SK-N-MC (cell line): ENCODE data around the gene MED13L.

Source experiments
- DNase-seq: peaks from one replicate; pipeline ENCODE4 v3.0.0-alpha.2; 2011; ENCODE audit warnings: low read depth, low spot score
- H3K27ac ChIP-seq: fragments of 200-600 bp; sonication (generic); 2 replicates; pipeline ENCODE4 v1.5.1; 2016; ENCODE audit warnings: mixed run types
- H3K36me3 ChIP-seq: fragments of 200-600 bp; sonication (generic); 2 replicates; pipeline ENCODE4 v1.6.1; 2017; ENCODE audit warnings: antibody characterized with exemption, low read length, mixed read lengths; ENCODE audit not compliant: insufficient read depth
- H3K4me3 ChIP-seq: fragments of 200-600 bp; sonication (generic); 2 replicates; pipeline ENCODE4 v1.5.1; 2016
- H3K9ac ChIP-seq: fragments of 200-600 bp; sonication (generic); 2 replicates; pipeline ENCODE4 v1.8.0; 2017; ENCODE audit warnings: mixed run types, mixed read lengths; ENCODE audit not compliant: insufficient read length
- H3K9me3 ChIP-seq: fragments of 200-600 bp; sonication (generic); 2 replicates; pipeline ENCODE4 v1.6.1; 2017; ENCODE audit warnings: low read depth, mild to moderate bottlenecking, antibody characterized with exemption, low read length, moderate library complexity, mixed read lengths
- EZH2 ChIP-seq: fragments of 200-600 bp; sonication (generic); IDR thresholded peaks from one replicate; pipeline ENCODE4 v1.6.1; 2017; ENCODE audit warnings: antibody characterized with exemption
- FOXP2 ChIP-seq: optimal IDR thresholded peaks from 2 replicates; pipeline ENCODE3; 2011; ENCODE audit warnings: mild to moderate bottlenecking, moderate library complexity; ENCODE audit not compliant: insufficient read depth; ENCODE audit errors: extremely low read length, control extremely low read depth
- POLR2AphosphoS5 ChIP-seq: IDR thresholded peaks from 2 replicates; pipeline ENCODE4 v1.6.1; 2012; ENCODE audit warnings: mild to moderate bottlenecking, low read depth, low read length, borderline replicate concordance

The MED13L gene

DNA sequence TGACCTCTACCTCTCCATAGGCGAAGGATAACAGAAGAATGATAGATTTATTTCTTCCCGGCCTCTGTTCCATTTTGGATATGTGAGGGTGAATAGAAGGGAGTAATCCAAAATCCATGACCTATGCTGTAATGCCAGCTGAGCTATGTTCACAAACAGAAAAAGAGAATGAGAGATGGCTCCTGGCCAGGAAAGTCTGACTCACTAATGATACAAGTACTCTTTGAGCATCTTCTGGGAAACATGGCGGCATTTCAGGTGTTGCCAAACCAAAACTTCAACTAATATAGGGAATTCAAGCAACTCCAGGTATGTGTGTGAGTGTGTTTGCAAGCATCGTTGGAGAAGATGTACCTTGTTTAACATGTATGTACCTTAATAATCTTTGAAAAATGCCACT lies 55.1 kb downstream of the MED13L start:
- peak; percentile 20 for DNase-seq

DNA sequence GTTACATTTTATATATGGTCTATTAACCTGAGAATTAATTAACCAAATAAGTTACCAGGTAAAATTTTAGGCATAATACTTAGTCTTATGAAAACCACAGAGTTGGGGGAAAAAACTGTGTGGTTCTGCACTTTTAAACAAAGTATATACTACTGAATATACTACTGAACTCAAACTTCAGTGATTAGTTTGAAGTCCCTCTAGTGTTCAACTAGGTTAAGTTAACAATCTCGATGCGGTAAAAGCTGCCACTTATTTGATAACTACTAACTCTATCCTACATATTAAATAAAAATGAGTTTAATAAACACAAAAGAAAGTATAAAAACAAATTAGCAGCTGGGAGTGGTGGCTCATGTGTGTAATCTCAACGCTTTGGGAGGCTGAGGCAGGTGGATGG lies 56.7 kb downstream of the MED13L start:
- Histone ChIP-seq H3K27ac (no peak overlapping the region), H3K9me3 (no peaks in the 10 kb centered on the region), H3K4me3 (no peak overlapping the region), H3K9ac (no peak overlapping the region), H3K36me3 (no peaks in the 10 kb centered on the region)
- TF ChIP-seq POLR2AphosphoS5: no peak
- no peak for TF ChIP-seq FOXP2
- TF ChIP-seq EZH2: no peak
- no peak for DNase-seq

More for the DNA sequence above, 55.1 kb downstream of the MED13L start:
- Histone ChIP-seq H3K9me3 (no peaks in the 10 kb centered on the region), H3K4me3 (no peak overlapping the region), H3K27ac (no peak overlapping the region), H3K36me3 (no peaks in the 10 kb centered on the region), H3K9ac (no peak overlapping the region)
- TF ChIP-seq EZH2 (no peak), POLR2AphosphoS5 (no peak), FOXP2 (no peak)

DNA sequence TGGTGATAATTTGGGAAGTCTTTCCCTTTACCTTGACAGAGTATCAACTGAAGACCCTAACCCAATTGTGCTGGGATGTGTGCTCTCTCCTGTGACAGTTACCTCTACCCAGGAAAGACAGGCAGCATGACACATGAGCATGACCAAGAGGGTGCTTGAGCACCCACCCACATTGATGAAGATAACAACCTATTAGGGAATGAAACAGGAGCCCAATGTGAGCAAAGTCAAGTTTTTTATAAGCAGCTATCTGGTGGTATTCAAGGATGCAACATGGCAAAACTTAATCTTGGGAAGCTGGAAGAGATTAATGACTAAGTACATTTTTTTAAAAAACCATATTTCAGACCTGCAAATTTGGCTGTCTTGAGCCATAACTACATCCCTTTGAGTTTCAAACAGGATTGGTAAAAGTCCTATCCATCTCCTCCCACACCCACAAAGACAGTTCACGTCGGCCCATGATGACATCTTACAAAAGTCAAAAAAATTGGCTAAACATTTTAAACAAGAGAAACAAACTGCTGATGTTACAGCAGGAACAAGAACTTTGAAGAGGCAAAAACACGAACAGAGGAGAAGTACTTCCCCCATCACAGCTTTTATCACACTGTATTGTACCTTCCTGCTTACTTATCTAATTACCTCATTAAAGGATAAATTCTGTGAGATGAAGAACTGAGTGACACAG lies 60.3 kb downstream of the MED13L start:
- Histone ChIP-seq H3K27ac (no peak overlapping the region), H3K4me3 (no peak overlapping the region), H3K36me3 (no peaks in the 10 kb centered on the region), H3K9me3 (no peaks in the 10 kb centered on the region), H3K9ac (no peak overlapping the region)
- no peak for TF ChIP-seq POLR2AphosphoS5
- TF ChIP-seq EZH2: no peak
- TF ChIP-seq FOXP2: no peak
- DNase-seq: no peak

DNA sequence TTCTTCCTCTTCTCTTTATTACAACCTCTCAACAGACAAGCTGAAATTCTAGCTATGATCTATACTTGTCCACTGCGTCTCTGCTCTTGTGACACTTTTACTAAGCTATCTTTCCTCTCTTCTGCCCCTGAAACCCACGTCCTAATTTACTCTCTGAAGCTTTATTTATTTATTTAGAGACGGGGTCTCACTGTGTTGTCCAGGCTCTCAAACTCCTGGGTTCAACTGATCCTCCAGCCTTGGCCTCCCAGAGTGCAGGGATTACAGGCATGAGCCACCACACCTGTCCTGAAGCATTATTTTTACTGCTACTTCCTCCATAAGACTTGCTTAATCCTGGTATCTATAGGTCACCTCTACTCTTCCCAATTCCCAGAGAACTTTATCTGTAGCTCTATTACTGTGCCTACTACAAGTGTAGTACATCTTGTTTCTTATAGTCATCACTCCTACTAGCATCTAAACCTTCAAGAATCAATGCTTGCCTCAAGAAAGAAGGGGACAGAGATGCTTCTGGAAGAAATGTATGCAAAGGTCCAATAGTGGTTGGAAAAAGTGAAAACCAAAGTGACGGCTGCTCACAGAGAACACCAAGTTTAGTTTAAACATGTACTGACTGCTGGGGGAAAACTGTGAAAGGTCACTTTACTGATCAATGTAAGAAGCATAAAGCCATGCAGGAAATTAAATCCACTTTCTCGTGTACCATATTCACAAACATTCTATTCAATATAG lies 61.3 kb downstream of the MED13L start:
- Histone ChIP-seq H3K36me3 (no peaks in the 10 kb centered on the region), H3K27ac (no peak overlapping the region), H3K9me3 (no peaks in the 10 kb centered on the region), H3K4me3 (no peak overlapping the region), H3K9ac (no peak overlapping the region)
- TF ChIP-seq EZH2: no peak
- no peak for TF ChIP-seq FOXP2
- no peak for TF ChIP-seq POLR2AphosphoS5
- DNase-seq: no peak

DNA sequence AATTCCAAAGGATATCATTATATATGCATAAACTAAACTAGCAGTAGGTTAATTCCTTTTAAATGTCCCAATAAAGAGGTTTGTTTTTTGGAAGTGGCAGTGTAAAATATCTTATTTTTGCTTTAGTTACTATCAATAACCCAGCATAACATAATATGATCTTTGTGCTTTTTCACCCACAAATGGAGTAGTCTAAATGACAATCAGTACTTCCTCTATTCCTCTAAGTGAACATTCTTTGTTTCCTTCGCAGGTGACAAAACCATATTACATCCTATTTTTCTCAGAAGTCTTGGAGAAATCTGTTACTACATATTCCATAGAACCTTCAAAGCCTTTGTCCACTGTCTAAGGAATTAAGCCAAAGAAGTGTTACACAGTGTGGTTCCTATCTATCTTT lies 62.5 kb downstream of the MED13L start:
- DNase-seq: no peak
- H3K9ac ChIP-seq: no peak overlapping the region
- TF ChIP-seq FOXP2: no peak
- TF ChIP-seq POLR2AphosphoS5: no peak
- TF ChIP-seq EZH2: no peak

DNA sequence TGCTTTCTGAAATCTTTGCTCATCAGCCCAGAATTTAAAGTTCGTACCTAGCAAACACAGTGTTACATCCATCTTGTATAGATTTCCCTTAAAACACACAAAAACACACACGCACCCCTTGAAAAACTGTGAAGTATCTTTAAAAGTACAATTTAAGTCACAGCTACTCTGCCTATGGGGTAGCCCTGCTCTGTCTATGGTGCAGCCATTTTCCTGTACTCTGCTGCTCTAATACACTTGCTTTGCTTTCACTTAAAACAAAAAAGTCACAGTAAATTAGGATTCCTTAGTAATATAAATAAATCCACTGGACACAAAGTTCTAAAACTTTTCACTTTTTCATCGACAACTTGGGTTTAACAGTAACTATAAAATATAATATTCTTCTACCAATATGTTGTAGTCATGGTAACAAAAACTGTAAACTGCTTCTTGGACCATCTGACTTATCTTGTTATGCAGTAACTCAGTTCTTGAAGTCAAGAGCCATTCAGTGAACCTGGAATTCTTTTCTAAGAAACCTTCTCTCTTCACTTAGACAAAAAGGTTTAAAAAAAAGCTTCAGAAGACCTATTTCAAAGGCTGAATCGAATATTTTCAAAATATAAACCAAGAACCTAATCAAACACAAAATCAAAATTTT lies 63.5 kb downstream of the MED13L start:
- Histone ChIP-seq H3K9me3 (no peaks in the 10 kb centered on the region), H3K9ac (no peak overlapping the region), H3K4me3 (no peak overlapping the region), H3K27ac (no peak overlapping the region), H3K36me3 (no peaks in the 10 kb centered on the region)
- no peak for TF ChIP-seq POLR2AphosphoS5
- TF ChIP-seq FOXP2: no peak
- no peak for TF ChIP-seq EZH2
- DNase-seq: no peak

More for the DNA sequence above, 62.5 kb downstream of the MED13L start:
- no peaks in the 10 kb centered on the region for H3K36me3 ChIP-seq
- H3K4me3 ChIP-seq: no peak overlapping the region
- H3K9me3 ChIP-seq: no peaks in the 10 kb centered on the region
- no peak overlapping the region for H3K27ac ChIP-seq

DNA sequence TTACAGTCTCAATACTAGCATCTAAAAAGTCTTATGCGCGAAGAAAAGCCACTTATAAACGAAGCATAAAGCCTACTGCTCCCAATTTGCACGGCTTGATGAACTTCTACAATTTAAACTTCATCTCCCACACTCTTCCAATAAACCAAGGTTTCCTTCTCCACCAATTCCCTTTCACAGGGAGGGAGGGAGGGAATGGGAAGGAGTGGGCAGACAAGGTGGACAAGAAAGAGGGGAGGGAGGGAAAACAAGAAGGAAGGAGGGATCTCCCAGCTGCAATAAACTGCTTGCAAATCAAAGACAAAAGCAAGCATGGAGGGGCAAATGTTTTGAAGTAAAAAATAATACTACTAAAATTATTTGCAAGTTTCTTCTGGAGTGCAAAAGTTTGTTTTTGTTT lies 64.5 kb downstream of the MED13L start:
- no peak for TF ChIP-seq POLR2AphosphoS5
- no peak for TF ChIP-seq EZH2
- TF ChIP-seq FOXP2: no peak
- Histone ChIP-seq H3K4me3 (no peak overlapping the region), H3K27ac (0 out of 2 replicates have a peak overlapping the region, but pooled peaks have one; percentile 45), H3K9me3 (no peaks in the 10 kb centered on the region), H3K9ac (no peak overlapping the region), H3K36me3 (no peaks in the 10 kb centered on the region)
- no peak for DNase-seq

DNA sequence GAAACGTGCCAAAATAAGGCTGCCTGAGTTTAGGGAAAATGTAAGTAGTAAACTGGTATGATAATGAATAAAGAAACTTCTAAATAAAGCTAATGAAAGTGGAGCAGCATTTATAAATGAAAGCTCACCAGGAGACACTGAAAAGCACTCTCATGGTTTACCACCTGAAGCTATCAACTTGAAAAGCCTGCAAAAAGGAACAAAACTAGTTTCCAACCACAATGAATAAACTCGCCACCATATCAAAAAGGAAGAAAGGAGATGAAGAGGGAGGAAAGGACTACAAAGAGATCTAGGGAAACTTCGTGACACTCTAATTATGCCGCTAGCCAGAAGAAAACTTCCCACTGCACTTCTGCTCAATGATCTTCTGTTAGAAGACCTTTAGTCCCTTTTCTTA lies 66.7 kb downstream of the MED13L start:
- Histone ChIP-seq H3K4me3 (no peak overlapping the region), H3K27ac (no peak overlapping the region), H3K9me3 (no peaks in the 10 kb centered on the region), H3K36me3 (no peaks in the 10 kb centered on the region), H3K9ac (no peak overlapping the region)
- TF ChIP-seq EZH2: no peak
- no peak for TF ChIP-seq POLR2AphosphoS5
- TF ChIP-seq FOXP2: no peak
- DNase-seq: no peak

DNA sequence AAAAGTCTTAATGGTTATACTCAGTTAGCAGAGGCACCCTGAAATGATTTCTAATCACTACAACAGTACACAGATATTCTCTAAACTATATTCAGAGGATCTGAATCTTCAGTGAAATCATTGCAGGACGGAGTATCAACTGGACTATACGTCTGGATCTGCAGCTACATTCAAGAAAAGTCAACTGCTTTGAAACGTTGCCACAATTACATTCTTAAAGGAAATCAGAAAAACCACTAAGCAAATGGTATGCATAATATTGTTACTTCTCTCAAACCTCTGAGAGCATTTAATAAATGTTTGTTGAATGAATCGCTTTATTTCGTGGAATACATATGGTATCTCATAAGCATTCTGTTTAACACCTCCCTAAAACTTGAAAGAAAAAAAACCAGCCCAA lies 67.4 kb downstream of the MED13L start:
- TF ChIP-seq FOXP2 (no peak), POLR2AphosphoS5 (no peak), EZH2 (no peak)
- Histone ChIP-seq H3K36me3 (no peaks in the 10 kb centered on the region), H3K9ac (no peak overlapping the region), H3K4me3 (no peak overlapping the region), H3K27ac (no peak overlapping the region), H3K9me3 (no peaks in the 10 kb centered on the region)
- no peak for DNase-seq
